ENCODE measurements around the gene ACTL7B. TPM values are rescaled to one million over a fixed set of nuclear protein-coding genes. Genes with fewer than 3 reads are reported as not detected.

The ACTL7B gene
- total and polyA plus RNA-seq, 10 of the 15 experiments (the other 5 are each of a cell fraction or from before 2014, with no cell fraction given), result not detected

GRCh38 chr9:108904161-108904560 is 48.4 kb upstream of the ACTL7B start:
- in situ Hi-C loops (cut with MboI), result no loop called here
- RAD21 ChIA-PET (ENCODE audit: unreplicated experiment), result no interaction called here
- Histone ChIP-seq H4K20me1 (ENCODE audit: control insufficient read depth, insufficient read depth) (no peaks in the 10 kb centered on the region), H3K79me2 (ENCODE audit: control insufficient read depth, insufficient read depth, low read length) (no peaks in the 10 kb centered on the region), H3K4me1 (ENCODE audit: control insufficient read depth, insufficient read depth, low read length) (no peaks in the 10 kb centered on the region), H3K4me3 (no peak overlapping the region), H3K27me3 (replicated peaks in 1 of 2; ENCODE audit: control insufficient read depth in 2 of 2, insufficient read depth in 2 of 2, low read length in 1 of 2) (no peaks in the 10 kb centered on the region), H3K9me3 (replicated peaks; ENCODE audit: control insufficient read depth, insufficient read depth, low read length) (no peaks in the 10 kb centered on the region), H3K9ac (ENCODE audit: control insufficient read depth, insufficient read depth, low read length) (no peak overlapping the region), H3K36me3 (ENCODE audit: control insufficient read depth in 2 of 2, insufficient read depth in 2 of 2, low read length in 1 of 2) (peaks cover 2 to 10% of the 10 kb centered on the region in 2 experiments), H3K4me2 (ENCODE audit: control insufficient read depth, insufficient read depth) (no peak overlapping the region), H3K27ac (ENCODE audit: control insufficient read depth, insufficient read depth) (no peak overlapping the region), H2AFZ (ENCODE audit: control insufficient read depth, low read depth, low read length) (no peak overlapping the region)
- 93% methylated on average over 3 of the region's 3 CpGs for WGBS (ENCODE audit: insufficient coverage, insufficient replicate concordance, low lambda C conversion rate, missing lambda C conversion rate)
- ATAC-seq, result no peak
- BruUV-seq (replicated peaks), result no TSS peak
- no peak for FAIRE-seq
- CTCF ChIA-PET, result interaction anchor here (1.2 kb wide), 1 partner anchor 26 kb away, joined by 3 read pairs; no protein-coding TSS in a partner anchor
- SMC1A ChIA-PET (ENCODE audit: uncharacterized antibody, unreplicated experiment), result no interaction called here
- DNase-seq (ENCODE audit: low read depth, low spot score), result no peak
- intact Hi-C loops (cut with micrococcal nuclease; ENCODE audit: unreplicated experiment), result no loop called here
- POLR2A ChIA-PET, result interaction anchor here (0.6 kb wide), 1 partner anchor 1407 kb away, joined by 3 read pairs; no protein-coding TSS in a partner anchor
- TF ChIP-seq CBX3 (IDR thresholded peaks at IDR 0.05; ENCODE audit: borderline replicate concordance, low read depth) (no peak), GATAD2B (conservative IDR thresholded peaks at IDR 0.05; ENCODE audit: low read depth) (no peak), MYC (IDR thresholded peaks at IDR 0.05; ENCODE audit: insufficient read depth, insufficient read length, insufficient replicate concordance, low read length, severe bottlenecking) (no peak), SRF (IDR thresholded peaks at IDR 0.05; ENCODE audit: low read depth in 2 of 2, low read length in 2 of 2) (no peak), USF2 (IDR thresholded peaks at IDR 0.05; ENCODE audit: borderline replicate concordance, low read depth, low read length) (no peak), PKNOX1 (IDR thresholded peaks at IDR 0.05) (no peak), RAD21 (IDR thresholded peaks at IDR 0.05; ENCODE audit: insufficient read depth, low read depth, low read length) (no peak), POU2F2 (IDR thresholded peaks at IDR 0.05; ENCODE audit: borderline replicate concordance, low read depth, low read length) (no peak), HSF1 (IDR thresholded peaks at IDR 0.05; ENCODE audit: low read depth, low read length) (no peak), EP300 (IDR thresholded peaks at IDR 0.05; ENCODE audit: borderline replicate concordance in 1 of 2, control insufficient read depth in 1 of 2, low read depth in 2 of 2, low read length in 2 of 2) (no peak), NFXL1 (IDR thresholded peaks at IDR 0.05; ENCODE audit: borderline replicate concordance) (no peak), NFYA (IDR thresholded peaks at IDR 0.05; ENCODE audit: borderline replicate concordance, low read depth, low read length) (no peak), RUNX3 (IDR thresholded peaks at IDR 0.05; ENCODE audit: low read length) (no peak), SMC3 (IDR thresholded peaks at IDR 0.05; ENCODE audit: borderline replicate concordance, low read length) (no peak), NR2F1 (conservative IDR thresholded peaks at IDR 0.05) (no peak), SREBF1 (IDR thresholded peaks at IDR 0.05; ENCODE audit: low read length) (no peak), NBN (IDR thresholded peaks at IDR 0.05) (no peak)
- TF ChIP-seq, protein P1, sequence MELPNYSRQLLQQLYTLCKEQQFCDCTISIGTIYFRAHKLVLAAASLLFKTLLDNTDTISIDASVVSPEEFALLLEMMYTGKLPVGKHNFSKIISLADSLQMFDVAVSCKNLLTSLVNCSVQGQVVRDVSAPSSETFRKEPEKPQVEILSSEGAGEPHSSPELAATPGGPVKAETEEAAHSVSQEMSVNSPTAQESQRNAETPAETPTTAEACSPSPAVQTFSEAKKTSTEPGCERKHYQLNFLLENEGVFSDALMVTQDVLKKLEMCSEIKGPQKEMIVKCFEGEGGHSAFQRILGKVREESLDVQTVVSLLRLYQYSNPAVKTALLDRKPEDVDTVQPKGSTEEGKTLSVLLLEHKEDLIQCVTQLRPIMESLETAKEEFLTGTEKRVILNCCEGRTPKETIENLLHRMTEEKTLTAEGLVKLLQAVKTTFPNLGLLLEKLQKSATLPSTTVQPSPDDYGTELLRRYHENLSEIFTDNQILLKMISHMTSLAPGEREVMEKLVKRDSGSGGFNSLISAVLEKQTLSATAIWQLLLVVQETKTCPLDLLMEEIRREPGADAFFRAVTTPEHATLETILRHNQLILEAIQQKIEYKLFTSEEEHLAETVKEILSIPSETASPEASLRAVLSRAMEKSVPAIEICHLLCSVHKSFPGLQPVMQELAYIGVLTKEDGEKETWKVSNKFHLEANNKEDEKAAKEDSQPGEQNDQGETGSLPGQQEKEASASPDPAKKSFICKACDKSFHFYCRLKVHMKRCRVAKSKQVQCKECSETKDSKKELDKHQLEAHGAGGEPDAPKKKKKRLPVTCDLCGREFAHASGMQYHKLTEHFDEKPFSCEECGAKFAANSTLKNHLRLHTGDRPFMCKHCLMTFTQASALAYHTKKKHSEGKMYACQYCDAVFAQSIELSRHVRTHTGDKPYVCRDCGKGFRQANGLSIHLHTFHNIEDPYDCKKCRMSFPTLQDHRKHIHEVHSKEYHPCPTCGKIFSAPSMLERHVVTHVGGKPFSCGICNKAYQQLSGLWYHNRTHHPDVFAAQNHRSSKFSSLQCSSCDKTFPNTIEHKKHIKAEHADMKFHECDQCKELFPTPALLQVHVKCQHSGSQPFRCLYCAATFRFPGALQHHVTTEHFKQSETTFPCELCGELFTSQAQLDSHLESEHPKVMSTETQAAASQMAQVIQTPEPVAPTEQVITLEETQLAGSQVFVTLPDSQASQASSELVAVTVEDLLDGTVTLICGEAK (IDR thresholded peaks at IDR 0.05; ENCODE audit: borderline replicate concordance), result no peak
